HG02973 (cell line): Measurements from ENCODE around the gene PAK6.

Experiments
- ATAC-seq: cut with Tn5 transposase; IDR thresholded peaks from one replicate; pipeline ENCODE4 v1.9.1; 2021; ENCODE audit warnings: moderate library complexity; ENCODE audit not compliant: unreplicated experiment

PAK6 gene

GRCh38 chr15:40254452-40254851 lies 15.6 kb downstream of the PAK6 start:
- ATAC-seq, result no peak

- no peak for ATAC-seq
Measured at GRCh38 chr15:40255033-40255432, 16.2 kb downstream of the PAK6 start.

- no peak for ATAC-seq
Measured at GRCh38 chr15:40256638-40257235, 17.9 kb downstream of the PAK6 start.

GRCh38 chr15:40257656-40258450 lies 19.0 kb downstream of the PAK6 start:
- ATAC-seq, result no peak

- no peak for ATAC-seq
Measured at GRCh38 chr15:40258544-40258943, 19.7 kb downstream of the PAK6 start.

- no peak for ATAC-seq
Measured at GRCh38 chr15:40259021-40259420, 20.2 kb downstream of the PAK6 start.

GRCh38 chr15:40263024-40263754 lies 24.3 kb downstream of the PAK6 start:
- no peak for ATAC-seq

GRCh38 chr15:40264321-40265153 lies 25.7 kb downstream of the PAK6 start:
- ATAC-seq, result no peak

GRCh38 chr15:40265355-40265754 lies 26.5 kb downstream of the PAK6 start:
- ATAC-seq, result no peak

- ATAC-seq, result no peak
Measured at GRCh38 chr15:40265875-40266274, 27.0 kb downstream of the PAK6 start.

GRCh38 chr15:40266828-40267304 lies 28.0 kb downstream of the PAK6 start:
- no peak for ATAC-seq

- ATAC-seq, result no peak
Measured at GRCh38 chr15:40267670-40268069, 28.8 kb downstream of the PAK6 start.

GRCh38 chr15:40269604-40270003 lies 30.7 kb downstream of the PAK6 start:
- ATAC-seq, result no peak

GRCh38 chr15:40270246-40270995 lies 31.6 kb downstream of the PAK6 start:
- ATAC-seq, result no peak

- ATAC-seq, result no peak
Measured at GRCh38 chr15:40271685-40272484, 33.0 kb downstream of the PAK6 start.

GRCh38 chr15:40272485-40273056 lies 33.7 kb downstream of the PAK6 start:
- ATAC-seq, result no peak

GRCh38 chr15:40273428-40273827 lies 34.6 kb downstream of the PAK6 start:
- ATAC-seq, result no peak

- no peak for ATAC-seq
Measured at GRCh38 chr15:40274350-40275274, 35.7 kb downstream of the PAK6 start.
